Measurements from ENCODE around the gene JAZF1. TPM values are rescaled to one million over a fixed set of nuclear protein-coding genes. Genes with fewer than 3 reads are reported as not detected.

Gene JAZF1
- total RNA-seq, 2 donors from 2014 or later: 20.0 to 21.3 TPM

DNA sequence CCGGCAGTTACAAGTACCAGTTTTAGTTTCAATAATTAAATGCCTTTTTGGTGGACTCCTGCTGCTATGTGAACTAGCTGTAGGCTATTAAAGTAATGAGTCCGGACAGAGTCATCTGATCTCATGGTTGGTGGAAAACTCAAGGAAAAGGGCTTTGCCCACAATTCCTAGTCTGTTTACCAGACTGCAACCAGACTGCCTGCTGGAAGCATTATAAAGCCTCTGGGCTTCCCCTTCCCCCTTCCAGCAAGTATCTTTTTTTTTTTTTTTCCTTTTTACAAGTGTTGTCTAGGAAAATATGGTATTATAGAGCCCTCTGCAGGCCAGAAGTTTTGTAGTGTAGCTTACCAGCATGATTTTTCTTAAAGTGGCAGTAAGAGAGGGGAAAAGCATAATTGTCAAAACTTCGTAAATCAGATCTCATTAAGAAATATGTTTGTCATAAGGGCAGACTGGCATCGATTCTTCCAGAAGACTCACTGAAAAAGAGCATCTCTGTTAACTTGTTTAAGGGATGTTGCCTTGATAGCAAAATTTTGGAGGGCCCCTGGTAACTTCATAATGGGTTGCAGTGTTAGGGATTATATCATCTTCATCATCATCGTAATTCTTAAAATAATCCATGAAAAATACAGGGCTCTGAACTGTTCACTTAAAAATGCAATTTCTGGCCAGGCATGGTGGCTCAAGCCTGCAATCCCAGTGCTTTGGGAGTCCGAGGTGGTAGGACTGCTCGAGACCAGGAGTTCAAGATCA, 259.3 kb downstream of the JAZF1 start:
- intact Hi-C loops (cut with DNase I): loop anchor here in 1 of 2 donors (10.0 kb wide), 1 partner anchor 716 kb away; the partner anchor contains the start of gene HOXA13
- ATAC-seq (peak; percentile 58 to 71), DNase-seq (no peak)

DNA sequence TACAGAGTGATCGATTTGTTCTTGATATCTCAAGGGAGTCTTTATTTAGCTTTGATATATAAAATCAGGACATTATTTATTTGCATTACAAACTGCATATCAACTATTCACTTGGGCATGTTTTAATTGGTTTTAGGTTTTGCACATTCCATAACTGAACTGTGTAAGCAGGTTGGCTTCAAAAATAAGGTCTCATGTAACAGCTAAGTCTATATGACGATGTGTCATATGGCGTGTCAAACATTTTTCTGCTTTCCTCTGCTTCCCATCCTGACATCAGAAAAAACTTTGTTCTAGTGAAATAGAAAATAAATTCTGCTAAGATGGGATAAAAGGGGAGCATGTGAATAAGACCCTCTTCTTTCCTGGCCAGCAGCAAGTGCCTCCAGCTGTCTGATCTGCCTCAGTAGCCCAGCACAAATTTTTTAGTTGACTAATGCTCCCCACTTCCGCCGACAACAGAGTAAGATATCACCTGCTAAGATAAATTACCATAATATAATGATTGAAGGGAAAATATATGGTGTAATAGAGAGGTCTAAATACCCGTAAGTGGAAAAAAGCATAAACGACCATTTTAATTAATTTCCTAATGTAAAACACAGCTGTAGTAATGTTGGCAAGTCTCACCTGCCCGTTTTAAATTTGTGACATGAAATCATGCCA, 260.2 kb downstream of the JAZF1 start:
- DNase-seq (no peak), ATAC-seq (no peak)
- intact Hi-C loops (cut with DNase I): loop anchor here in 1 of 2 donors (10.0 kb wide), 1 partner anchor 716 kb away; the partner anchor contains the start of gene HOXA13

GRCh38 chr7:27918503-27918902, 262.1 kb downstream of the JAZF1 start:
- DNase-seq: no peak
- intact Hi-C loops (cut with DNase I): no loop called here
- ATAC-seq: no peak

DNA sequence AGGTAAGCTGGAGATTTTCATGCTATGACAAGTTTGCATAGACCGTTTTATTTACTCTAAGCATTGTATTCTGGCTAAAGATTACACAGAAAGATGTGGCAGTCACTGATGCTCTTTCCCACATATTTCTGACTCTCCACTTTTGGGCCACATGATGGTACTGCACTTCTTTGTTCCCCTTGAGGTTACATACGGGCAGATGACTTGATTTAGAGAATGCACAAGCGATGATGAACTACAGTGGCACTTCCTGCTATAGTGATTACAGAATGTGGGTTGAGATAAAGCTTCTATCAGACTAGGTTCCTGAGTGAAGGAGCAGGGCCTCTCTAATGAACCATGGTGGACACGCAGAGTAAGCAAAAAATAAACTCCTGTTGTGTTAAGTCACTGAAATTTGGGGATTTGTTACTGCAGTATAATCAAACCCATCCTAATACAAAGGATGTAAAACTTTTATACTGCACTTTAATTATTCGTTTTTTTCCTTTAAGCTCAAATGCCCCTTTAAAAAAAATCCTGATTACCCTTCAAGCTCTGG, 262.8 kb downstream of the JAZF1 start:
- no peak for ATAC-seq
- no peak for DNase-seq
- intact Hi-C loops (cut with DNase I): no loop called here

DNA sequence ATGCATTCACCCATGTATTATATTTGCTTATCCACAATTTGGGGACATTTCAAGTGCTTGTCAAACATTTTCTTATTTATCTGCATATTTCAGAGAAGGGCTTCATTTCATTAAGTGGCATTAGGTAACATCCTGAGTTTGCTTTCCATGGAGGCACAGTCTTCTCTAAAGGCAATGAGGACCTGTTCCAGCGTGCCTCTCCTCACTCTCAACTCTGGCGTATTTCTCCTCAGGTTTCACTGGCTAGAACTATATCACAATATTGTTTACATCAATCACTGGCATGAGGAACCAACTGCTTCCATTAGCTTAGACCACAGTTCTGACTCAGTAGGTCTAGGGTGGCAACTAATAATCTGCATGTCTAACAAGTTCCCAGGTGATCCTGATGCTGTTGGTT, 263.5 kb downstream of the JAZF1 start:
- ATAC-seq: no peak
- intact Hi-C loops (cut with DNase I): no loop called here
- DNase-seq: no peak

DNA sequence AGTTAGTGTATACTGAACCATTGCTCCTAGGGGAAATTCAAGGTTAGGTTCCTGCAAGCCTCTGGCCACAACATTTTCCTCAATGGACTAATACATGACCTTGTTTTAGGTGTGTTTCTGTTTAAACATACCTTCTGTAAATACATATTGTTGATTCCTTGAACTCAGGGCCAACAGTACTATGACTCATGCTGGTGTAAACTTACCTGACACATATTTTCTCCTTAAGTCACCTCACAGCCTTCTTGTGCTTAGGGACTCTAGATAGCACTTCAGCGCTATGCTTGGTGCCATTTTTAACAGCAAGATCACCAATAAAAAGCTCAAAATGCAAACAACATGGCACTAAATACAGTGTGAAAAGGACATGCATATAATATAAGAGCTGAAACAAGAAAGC, 264.2 kb downstream of the JAZF1 start:
- intact Hi-C loops (cut with DNase I): no loop called here
- ATAC-seq: no peak
- DNase-seq: no peak

DNA sequence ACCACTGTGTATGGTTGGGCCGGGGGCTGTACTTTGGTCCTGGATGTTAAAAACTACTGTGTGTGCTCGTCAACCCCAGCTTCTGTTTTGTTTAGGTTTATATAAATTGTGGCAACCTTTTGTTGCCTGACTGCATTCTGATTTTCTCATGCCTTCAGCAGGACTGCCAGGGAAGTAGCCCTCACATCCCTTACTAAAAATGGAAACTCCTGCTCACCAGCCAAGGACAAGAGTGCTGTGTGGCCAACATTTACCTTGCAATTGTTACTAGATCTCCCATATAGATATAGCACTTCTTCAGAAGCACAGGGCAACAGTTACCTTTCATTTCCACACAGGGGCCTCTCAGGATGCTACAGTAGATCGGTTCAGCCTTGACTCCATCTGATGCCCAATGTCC, 266.2 kb downstream of the JAZF1 start:
- intact Hi-C loops (cut with DNase I): no loop called here
- ATAC-seq (no peak), DNase-seq (no peak)

DNA sequence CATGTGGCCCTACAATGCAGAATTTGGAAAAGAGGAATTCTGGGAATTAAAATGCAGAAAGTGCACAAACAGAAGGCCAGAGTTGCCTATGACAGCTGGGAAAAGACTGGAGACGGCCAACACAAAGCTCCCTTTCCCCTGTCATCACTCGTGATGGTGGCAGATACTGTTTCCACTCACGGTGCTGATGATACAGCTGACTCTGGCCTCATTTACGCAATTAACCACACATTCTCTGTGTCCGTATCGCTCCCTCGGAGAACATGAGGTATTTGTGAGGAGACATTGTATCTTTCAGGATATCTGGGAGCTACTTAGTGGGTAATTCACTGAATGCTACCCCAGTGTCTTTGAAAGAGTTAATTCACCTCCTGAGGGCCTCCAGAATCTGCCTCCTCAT, 267.8 kb downstream of the JAZF1 start:
- DNase-seq: no peak
- ATAC-seq: no peak
- intact Hi-C loops (cut with DNase I): no loop called here

- intact Hi-C loops (cut with DNase I): no loop called here
- no peak for ATAC-seq
- no peak for DNase-seq
Measured at GRCh38 chr7:27911920-27912319, 268.7 kb downstream of the JAZF1 start.

DNA sequence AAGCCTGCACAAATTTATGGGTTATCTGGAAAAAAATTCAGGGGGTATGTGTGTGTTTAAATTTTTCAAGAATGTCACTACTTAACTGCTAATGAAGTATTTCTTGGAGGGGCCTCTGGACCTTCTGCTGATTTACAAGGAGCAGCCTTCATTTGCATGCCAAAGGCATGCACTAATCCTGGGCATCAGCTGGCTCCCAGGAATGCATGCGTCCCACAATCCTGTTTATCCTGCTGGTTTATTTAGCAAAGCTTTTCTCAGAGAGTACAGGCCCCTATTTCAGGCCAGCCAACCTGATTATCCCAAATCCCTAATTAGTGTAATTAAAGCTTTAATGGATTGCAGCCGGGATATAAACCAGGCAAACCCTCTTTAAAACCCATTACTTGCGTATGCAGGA, 270.3 kb downstream of the JAZF1 start:
- ATAC-seq: no peak
- DNase-seq: no peak
- intact Hi-C loops (cut with DNase I): no loop called here

DNA sequence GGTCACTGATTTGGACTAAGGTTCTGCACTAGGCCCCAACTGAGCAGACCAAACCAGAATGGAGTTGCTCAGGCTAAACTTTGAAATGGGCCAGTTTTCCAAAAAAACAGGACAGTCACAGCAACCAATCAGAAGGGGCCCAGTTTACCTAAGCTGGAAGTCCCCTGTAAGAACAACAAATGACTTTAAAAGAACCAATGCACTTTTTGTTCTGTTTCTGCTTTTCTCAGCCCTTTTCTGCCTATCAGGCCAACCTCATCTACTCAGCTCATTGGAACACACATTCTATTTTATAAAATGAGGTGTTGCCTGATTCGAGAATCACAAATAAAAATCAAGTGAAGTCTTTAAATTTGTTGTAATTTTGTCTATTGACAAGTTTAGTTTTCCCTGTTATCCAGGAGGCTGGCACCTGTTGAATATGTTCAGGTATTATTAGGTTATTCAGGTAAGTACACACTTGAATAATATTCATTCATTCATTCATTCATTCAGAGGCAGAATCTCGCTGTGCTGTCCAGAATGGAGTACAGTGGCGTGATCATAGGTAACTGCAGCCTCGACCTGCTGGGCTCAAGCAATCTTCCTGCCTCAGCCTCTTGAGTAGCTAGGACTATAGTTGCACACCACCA, 271.9 kb downstream of the JAZF1 start:
- ATAC-seq (no peak), DNase-seq (no peak)
- intact Hi-C loops (cut with DNase I): no loop called here

GRCh38 chr7:27906385-27907091, 274.1 kb downstream of the JAZF1 start:
- DNase-seq (no peak), ATAC-seq (no peak)
- intact Hi-C loops (cut with DNase I): no loop called here

DNA sequence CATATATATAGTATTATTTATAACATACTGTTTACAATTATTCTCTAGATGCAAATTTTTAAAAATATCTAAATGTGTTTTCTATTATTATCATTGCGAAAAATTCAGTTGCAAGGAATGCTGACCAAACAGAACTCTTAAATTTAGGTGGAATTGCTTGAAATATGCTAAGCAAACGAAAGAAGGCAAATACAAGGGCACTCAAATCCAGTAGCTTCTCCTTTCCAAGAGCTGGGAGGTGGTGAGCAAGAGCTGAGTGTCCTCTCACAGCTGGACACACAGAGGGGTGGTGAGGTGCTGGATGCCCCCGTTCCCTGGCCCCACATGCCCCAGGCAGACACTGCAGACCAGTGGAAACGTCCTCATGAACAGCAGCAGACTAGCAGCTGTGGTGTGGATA, 274.6 kb downstream of the JAZF1 start:
- no peak for ATAC-seq
- intact Hi-C loops (cut with DNase I): no loop called here
- no peak for DNase-seq

DNA sequence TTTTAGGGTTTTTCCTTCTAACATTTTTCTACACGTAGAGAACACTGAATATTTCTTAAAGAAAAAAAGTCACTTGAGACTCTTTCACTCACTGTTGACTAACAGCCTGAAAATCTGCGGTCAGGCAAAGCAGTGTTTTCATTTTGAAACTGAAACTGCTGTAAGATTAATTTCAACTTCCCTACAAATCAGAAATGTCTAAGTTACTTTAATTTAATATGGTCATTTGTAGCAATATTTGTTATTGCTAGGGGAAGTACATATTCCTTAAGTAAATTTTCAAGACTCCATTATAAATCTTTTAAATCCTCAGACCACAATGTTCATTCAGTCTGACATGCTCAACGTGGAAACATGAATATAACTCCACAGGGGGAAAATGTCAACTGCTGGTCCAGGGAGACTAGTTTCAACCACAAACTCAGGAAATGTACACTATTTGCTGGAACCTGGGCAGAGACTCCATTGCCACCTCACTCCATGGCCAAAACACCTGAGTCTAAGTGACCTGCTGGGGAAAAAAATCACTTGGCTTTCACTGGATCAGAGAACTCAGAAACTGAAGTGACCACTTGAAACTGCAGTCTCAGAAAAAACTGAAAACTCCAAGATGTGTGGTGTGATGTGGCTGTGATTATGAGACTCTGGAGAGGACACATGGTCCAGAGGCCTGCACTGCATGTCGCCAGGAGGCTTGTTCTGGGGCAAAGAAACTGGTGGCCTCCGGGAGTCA, 279.4 kb downstream of the JAZF1 start:
- ATAC-seq (peak; percentile 38 to 59), DNase-seq (no peak)
- intact Hi-C loops (cut with DNase I): no loop called here

- no peak for DNase-seq
- intact Hi-C loops (cut with DNase I): no loop called here
- ATAC-seq: no peak
Measured at GRCh38 chr7:27900006-27900405, 280.6 kb downstream of the JAZF1 start.

- no peak for DNase-seq
- intact Hi-C loops (cut with DNase I): no loop called here
- no peak for ATAC-seq
Measured at GRCh38 chr7:27899601-27900000, 281.0 kb downstream of the JAZF1 start.

DNA sequence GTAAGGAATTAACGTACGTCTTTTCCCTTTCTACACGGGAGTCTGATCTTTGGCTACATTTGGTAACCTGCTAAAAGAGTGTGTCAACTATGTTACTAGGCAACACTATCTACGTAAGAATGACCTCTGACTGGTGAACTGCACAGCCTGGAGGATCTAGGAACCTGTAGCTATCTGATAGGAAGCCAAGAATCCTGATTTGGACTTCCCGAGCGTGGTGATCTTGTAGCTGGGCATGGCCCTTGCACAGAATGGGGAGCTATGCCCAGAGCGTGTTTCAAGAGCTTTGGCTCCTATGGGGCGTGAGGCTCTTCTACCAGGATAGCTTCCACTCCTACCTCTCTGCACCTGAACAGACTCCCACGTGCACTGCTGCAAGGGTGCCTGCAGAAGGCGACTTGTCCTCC, 283.2 kb downstream of the JAZF1 start:
- intact Hi-C loops (cut with DNase I): no loop called here
- DNase-seq: no peak
- peak; percentile 10 to 61 for ATAC-seq

- intact Hi-C loops (cut with DNase I): no loop called here
- ATAC-seq (no peak), DNase-seq (no peak)
Measured at GRCh38 chr7:27897001-27897400, 283.6 kb downstream of the JAZF1 start.

DNA sequence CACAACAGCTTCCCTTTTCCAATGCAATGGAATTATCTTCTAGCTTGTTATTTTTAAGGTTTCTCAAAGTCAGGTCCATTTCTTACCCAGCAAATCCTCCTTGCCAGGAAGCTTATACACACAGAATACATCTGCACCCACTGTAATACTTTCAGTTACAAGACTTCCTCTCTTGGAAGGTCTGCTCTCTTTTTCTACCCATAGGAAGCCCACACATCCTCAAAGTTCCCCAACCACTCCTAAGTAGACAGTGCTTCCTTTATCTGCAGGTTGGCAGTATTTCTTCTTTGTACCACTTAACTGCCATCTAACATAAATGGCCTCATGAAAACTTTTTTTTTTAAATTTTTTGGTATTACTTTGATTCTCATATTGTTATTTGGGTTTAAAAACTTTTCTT, 285.0 kb downstream of the JAZF1 start:
- no peak for DNase-seq
- intact Hi-C loops (cut with DNase I): no loop called here
- no peak for ATAC-seq
